ENCODE data around the gene F3.

The F3 gene

DNA sequence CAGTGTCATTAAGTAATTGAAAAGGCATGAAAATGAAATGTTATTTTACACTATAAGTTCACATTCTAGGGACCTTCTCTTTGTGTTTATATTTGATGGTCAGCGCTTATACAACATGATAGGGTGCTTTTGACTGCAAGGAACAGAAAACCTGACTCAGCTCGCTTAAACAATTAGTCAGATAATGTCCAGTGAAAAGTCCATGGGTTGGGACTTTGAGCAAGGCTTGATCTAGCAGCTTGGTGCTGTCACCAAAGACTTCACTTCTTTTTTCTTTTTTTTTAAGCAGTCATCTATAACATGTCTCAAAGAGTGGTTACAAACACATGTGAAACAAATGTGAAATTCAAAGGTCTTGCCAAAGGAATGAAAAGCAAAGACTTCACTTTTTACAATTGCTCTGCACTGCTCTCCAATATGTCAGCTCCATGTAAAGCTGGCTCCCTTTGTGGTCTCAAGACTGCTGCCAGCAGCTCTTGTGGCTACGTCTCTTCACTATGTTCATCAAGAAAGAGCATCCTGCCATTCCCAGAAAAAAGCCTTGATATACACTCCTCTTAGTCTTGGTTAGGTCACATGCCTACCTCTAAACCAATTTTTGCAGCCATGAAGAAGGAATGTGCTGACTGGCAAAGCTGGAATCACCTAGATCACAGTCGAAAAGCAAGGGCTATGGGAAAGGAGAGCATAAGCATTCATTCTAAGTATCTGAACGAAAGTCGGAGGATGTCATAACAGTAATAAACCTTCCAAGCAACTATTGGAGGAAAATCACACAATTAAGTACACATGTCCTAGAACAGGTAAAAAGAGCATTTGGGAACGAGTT lies 15.2 kb downstream of the F3 start:
- DNase-seq, result no peak

DNA sequence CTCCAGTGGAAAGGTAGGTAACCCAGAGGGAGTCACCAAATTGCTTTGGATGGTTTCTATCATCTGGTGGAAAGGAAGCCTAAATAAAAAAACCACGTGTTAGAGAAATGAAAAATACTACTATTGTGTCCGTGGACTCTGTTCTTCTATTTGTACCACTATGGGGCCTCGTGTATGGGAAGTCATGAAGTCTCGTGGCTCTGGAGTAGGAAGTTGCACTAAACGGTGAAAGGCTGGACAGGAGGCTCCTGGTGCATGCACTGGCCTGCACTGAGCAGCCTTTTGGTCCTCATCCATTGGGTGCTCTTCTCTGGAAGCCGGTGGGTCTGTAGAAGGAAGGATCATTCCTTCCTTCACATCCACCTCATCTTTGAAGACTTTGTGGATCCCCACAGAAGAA lies 17.0 kb downstream of the F3 start:
- no peak for DNase-seq

DNA sequence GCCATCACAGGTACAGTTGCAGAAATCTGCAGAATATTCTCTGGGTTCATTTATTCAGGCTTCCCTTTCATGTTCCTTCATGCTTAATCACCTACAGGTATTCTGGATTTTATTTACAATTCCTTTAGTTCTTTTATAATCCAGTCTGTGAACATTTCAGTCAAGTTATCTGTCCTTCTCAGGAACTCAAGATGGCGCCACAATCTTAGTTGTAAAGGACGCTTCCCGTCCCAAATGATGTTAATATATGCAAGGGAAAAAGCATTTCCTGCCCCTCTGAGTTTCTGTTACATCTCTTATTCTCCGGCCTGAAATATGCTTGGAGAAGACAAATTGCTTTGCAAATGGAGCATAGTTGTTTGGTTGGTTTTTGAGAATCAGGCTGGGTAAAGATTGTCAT lies 19.3 kb downstream of the F3 start:
- DNase-seq, result no peak

DNA sequence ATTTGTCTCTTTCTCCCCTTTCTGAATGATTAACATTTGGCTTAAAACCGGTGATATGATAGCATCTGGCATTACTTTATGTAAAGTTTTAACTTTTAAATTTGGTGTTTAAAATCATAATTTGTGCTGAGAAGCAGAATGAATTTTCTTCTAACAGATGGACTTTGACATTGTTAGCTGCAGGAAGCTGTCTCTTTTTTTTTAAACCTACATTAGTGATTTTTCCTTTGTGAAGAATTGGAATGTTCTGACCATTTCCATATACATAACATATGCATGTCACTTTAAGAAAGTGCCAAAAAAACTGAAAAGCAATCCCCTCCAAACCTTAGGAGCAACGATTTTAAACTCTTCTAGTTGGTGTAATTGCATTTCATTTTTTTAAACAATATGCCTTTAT lies 22.2 kb downstream of the F3 start:
- no peak for DNase-seq

DNA sequence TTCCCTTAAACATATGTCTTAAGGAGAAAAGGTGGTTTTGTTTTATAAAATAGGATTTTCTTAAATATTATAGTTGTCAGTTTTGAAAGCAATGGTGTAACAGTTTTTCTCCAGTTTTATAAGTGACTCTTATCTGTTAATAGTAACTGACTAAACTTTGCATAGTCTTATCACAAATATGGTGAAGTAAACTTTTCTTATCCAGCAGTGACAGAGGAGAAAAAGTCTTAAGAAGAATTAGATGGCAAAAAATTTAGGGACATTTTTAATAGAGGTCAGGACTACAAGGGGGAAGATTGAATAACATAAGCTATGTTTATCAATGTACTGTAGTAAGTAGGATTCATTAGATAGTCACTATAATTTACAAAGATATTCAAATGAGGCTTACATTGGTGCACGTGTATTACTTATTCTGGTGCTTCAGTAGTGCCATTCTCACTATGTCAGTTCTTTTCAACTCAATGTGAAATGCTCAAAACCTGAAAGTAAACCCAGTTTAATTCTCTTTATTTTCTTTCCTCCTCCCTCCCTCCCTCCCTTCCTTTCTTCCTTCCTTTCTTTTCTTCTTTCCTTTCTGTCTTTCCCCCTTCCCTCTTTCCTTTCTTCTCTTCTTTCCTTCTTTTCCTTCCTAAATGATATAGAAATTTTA lies 26.1 kb downstream of the F3 start:
- DNase-seq, result no peak

DNA sequence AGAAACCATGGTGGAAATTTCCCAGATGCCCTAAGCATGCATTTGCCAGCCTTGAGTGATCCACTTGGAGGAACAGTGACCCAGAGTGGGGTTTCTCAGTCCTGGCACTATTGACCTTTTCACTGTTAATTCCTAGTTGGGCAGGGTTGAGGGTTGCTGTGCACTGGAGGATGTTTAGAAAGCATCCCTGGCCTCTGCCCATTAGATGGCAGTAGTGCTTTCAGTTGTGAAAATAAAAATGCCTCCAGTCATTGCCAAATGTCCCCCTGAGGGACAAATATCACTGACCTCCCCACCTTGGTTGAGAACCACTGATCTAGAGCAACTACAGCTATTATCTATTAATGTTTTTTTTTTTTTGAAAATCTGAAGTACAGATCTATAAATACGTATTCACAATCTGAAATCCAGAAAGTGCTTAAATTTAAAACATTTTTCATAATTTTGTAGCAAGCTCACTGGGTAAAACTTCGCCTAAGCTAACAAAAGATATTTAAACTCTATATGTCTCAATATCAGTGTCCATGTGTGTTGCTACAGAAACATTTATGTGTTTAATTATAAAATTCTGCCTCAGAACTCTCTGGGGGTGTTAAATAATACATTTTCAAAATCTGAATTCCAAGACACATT lies 27.3 kb downstream of the F3 start:
- no peak for DNase-seq

DNA sequence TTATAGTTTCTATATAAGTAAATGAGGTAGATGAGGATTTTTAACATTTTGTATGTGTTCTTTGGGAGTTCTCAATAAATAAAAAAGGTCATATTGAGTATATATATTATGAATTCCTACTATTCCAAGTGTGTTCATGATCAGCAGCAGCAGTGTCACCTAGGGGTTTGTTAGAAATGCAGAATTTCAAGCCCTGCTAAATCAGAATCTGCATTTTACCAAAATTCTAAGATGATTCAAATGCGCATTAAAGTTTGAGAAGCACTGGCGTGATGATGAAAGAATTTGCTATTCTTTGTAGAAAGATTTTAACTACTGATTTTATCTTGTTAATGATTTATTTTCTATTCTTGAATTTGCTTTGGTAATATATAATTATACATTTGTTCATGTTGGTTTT lies 28.7 kb downstream of the F3 start:
- no peak for DNase-seq

DNA sequence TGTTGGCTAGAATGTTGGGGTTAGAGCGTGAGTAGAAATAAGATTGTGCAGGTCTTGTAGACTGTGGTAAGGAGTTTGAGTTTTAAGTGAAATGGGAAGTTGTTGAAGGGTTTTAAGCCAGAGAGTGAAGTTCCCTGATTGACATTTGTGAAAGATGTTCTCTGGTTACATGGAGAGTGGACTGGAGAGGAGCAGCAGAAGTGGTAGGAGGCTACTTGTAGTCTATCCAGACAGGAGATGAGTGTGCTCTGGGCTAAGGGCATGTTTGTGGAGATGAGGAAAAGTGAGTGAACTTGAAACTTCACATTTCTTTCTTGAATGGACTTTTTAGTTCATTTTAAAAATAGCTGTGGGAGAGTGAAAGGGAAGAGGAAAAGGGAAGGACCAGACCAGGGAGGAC lies 37.0 kb downstream of the F3 start:
- DNase-seq, result no peak

DNA sequence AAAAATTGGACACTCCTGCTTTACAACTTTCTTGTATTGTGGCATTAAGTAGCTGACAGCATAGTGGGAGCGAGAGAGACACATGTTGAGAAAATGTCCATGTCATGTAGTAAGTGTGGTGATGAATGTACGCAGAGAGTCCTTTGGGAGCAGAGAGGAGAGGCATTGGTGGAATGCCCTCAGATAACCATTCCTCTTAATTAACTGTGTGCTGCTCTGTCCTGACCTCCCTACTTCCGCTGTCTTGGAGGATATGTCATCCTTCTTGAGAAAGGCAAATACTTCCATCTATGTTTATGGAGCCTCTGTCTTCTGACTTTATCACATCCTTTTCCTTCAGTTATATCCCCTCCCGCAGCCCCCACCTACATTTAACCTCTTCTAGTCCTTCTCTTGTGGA lies 38.4 kb downstream of the F3 start:
- DNase-seq, result no peak

DNA sequence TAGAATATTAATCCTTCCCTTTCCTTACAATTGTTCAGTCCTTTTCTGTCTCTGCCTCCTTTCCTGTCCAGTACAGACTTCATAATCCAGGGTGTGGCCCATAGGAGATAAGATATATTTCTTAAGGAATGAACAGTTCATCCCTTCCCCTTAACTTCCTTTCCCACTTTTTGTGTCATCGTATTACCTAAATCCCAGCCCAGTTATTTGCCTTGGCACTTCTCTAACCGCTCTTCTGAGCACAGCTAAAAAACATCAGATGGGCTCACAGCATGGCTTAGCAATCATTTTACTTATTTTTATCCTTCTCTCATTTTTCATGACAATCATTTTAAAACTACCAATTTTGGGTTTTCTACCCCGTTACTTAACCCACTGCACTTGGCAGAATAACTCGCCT lies 39.6 kb downstream of the F3 start:
- DNase-seq, result no peak

DNA sequence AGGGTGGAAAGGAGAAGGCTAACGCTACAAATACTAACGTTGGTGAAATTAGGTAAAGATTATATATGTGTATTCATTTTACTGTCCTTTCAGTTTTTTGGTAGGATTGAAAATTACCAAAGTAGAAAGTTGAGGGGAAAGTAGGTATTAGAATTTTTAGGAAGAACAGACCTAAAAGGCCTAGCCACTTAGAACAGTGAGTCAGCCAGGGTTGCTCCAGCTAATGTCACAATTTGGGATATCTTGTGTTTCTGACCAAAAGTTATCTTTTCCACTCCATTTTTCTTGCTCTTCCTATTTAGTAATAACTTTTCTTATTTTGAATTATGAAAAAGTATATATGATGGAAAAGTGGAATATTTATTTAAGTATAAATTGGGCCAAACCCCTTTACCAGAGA lies 40.1 kb downstream of the F3 start:
- DNase-seq, result no peak

DNA sequence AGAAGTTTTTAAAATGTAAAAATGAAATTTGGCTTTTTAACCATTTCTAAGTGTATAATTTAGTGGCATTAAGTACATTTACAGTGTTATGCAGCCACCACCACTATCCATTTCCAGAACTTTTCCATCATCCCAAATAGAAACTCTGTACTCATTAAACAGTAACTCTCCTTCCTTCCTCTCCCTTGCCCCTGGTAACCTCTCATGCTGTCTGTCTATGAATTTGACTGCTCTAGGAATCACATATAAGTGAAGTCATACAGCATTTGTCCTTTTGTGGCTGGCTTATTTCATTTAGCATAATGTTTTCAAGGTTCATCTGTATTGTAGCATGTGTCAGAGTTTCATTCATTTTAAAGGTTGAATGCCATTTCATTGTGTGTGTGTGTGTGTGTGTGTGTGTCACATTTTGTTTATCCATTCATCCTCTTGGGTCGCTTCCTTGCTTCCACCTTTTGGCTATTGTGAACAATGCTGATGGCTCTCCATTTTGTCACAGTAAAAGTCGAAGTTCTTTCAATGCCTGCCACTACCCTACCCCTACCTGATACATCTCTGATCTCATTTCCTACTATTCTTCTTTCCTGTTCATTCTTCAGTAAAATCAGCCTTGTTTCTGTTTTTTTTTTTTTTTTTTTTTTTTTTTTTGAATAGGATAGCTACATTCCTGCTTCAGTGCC lies 45.3 kb downstream of the F3 start:
- DNase-seq, result no peak

DNA sequence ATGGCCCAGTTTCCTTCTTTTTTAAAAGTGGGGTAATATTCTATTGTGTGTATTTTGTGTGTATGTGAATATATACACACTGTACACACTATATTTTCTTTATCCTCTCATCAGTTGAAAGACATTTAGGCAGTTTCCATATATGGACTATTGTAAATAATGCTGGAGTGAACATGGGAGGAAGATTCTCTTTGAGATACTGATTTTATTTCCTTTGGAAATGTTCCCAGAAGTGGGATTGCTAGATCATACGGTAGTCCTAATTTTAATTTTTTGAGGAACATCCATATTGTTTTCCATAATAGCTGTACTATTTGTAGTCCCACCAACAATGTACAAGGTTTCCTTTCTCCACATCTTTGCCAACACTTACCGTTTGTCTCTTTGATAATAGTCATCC lies 51.0 kb downstream of the F3 start:
- DNase-seq, result no peak

DNA sequence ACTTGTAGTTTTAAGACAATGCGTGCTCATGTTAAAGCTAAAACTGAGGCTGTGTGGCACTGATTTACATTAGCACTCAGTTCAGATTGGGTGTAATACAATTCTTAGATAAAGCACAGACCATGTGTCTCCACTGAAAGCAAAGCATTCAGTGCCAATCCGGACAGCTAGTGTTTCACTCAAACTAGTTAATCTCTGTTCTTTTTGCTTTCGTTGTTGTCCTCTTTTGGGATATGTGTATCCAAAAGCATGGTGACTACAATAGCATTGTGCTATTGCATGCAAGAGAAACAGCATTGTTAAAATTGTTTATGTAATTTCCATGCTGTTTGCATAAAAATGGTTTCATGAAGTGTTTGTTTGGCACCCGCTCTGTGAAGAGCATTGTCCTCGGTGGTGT lies 54.6 kb downstream of the F3 start:
- DNase-seq, result no peak

DNA sequence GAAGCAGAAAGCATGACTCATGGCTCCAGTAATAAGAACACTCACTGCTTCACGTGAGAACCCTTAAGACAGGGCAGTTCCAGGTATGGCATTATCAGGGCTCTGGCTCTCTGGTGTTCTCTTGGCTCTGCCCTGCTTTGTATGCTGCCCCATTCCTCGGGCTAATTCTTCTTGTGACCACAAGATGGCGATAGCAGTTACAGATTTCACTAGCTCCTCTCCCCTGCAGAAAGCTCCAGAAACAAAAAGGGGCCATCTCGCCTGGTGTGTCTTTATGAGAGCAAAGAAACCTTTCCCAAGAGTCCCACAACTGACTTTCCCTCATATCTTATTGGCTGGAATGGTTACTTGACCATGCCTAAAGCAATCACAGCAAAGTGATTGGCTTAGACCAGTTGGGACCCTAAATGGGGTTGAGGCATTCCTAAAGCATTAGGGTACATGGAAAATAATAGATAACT lies 60.1 kb downstream of the F3 start:
- DNase-seq, result no peak

DNA sequence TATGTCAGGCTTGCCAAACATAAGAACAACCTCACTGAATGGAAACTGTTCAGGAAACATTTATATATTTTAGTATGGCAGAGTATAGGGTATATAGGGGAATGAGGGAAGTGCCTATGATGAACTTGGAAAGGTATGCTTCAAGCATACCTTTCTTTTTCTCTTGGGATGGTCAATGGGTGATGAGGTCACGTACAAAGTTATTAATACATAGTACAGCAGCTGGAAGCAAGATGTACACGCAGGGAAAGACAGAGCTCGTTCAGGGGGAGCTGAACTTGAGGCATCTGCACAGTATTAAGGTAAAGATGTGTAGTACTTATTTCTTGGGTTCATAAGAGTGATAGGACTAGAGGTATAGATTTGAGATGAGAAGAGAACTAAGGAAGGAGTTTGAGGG lies 61.9 kb downstream of the F3 start:
- no peak for DNase-seq

Measured in NCI-H2081 treated with DMSO at 0.1 percent for 48 hours (cell line).